Erythroblast (primary cell): ENCODE data around the gene DNASE1L2.
"Not testable (repeated sequence)": the region's sequence is repeated elsewhere in the genome, so short reads cannot be mapped to it uniquely, and the experiment has no call there.

ENCODE experiments used
- DNase-seq, 2 experiments: peaks; one replicate each; lab custom pipeline; 2025; lab: John Stamatoyannopoulos, UW
- GATA1 ChIP-seq: IDR thresholded peaks from 2 replicates; pipeline ENCODE4 v1.6.1; 2011; ENCODE audit warnings: low read depth, mild to moderate bottlenecking, control low read depth, low read length, moderate library complexity
- POLR2A ChIP-seq: IDR thresholded peaks from 2 replicates; pipeline ENCODE4 v1.6.1; 2011; ENCODE audit warnings: mild to moderate bottlenecking, low read length

Gene DNASE1L2

GRCh38 chr16:2196162-2196980 lies 39.9 kb upstream of the DNASE1L2 start, which contains the start of gene CASKIN1:
TSS of gene CASKIN1 (minus strand) at chr16:2196605. CDS start at chr16:2196432, 173 bp downstream.
- TF ChIP-seq GATA1 (no peak), POLR2A (no peak)
- DNase-seq, result no peak

- no peak for TF ChIP-seq POLR2A
- TF ChIP-seq GATA1, result no peak
- no peak for DNase-seq
Measured at GRCh38 chr16:2196981-2197511, 39.2 kb upstream of the DNASE1L2 start.

- no peak for DNase-seq
- TF ChIP-seq GATA1 (no peak), POLR2A (no peak)
Measured at GRCh38 chr16:2197765-2198164, 38.5 kb upstream of the DNASE1L2 start.

GRCh38 chr16:2198283-2198682 lies 38.0 kb upstream of the DNASE1L2 start:
- DNase-seq, result no peak
- TF ChIP-seq POLR2A (no peak), GATA1 (no peak)

DNA sequence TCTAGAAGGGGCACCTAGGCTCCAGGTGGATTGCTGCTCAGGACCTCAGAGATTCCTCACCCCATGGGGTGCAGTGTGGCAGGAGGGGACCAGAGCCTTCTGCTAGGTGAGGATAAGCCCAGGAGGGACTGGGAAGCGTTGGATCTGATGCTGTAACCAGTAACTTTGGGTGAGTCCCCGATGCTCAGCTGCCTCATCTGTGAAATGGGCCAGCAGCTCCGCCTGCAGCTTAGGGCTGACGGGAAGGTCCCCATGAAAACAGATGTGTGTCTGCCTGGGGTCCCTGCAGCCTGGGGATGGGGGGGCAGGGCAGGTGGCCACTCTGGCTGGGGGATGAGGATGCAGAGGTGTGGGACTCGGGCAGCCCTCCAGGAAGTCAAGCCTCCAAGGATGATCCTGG lies 37.1 kb upstream of the DNASE1L2 start:
- DNase-seq, result no peak
- no peak for TF ChIP-seq GATA1
- TF ChIP-seq POLR2A, result no peak

- no peak for DNase-seq
- TF ChIP-seq GATA1 (no peak), POLR2A (no peak)
Measured at GRCh38 chr16:2199621-2200139, 36.6 kb upstream of the DNASE1L2 start.

- TF ChIP-seq POLR2A (no peak), GATA1 (no peak)
- DNase-seq, result no peak
Measured at GRCh38 chr16:2200313-2200712, 35.9 kb upstream of the DNASE1L2 start.

GRCh38 chr16:2203119-2203688 lies 33.0 kb upstream of the DNASE1L2 start:
- not testable (repeated sequence) for DNase-seq

- TF ChIP-seq POLR2A (no peak), GATA1 (no peak)
- DNase-seq, result no peak
Measured at GRCh38 chr16:2204416-2205103, 31.7 kb upstream of the DNASE1L2 start.

- DNase-seq, result peak; percentile 94 to 97
- TF ChIP-seq POLR2A (peak; percentile 87), GATA1 (no peak)
Measured at GRCh38 chr16:2205104-2205966, 30.9 kb upstream of the DNASE1L2 start, which contains the start of gene MLST8. TSS of gene MLST8 (plus strand) at chr16:2205454. CDS start at chr16:2206086, 632 bp downstream.

DNA sequence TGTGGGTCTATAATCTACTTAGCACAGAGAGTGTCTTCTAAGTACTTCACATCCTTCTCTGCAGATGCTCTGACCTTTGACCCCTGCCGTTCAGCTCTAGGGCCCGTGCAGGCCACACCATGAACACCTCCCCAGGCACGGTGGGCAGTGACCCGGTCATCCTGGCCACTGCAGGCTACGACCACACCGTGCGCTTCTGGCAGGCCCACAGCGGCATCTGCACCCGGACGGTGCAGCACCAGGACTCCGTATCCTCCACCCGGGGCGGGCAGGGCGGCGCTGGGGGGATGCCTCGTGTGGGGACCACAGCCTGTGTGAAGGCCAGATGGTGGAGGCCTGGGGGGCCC lies 30.3 kb upstream of the DNASE1L2 start:
- TF ChIP-seq GATA1 (no peak), POLR2A (no peak)
- no peak for DNase-seq

DNA sequence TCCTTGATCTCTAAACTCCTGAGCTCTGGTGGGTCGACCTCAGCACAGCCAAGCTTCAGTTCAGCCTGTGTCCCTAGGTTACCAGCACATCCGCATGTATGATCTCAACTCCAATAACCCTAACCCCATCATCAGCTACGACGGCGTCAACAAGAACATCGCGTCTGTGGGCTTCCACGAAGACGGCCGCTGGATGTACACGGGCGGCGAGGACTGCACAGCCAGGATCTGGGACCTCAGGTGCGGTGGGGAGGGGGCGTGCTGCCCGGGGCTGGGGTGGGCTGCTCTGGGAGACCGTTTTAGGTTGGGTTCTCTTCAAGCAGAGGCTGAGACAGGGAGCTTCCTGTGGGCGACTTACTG lies 29.8 kb upstream of the DNASE1L2 start:
- TF ChIP-seq GATA1 (no peak), POLR2A (no peak)
- no peak for DNase-seq

DNA sequence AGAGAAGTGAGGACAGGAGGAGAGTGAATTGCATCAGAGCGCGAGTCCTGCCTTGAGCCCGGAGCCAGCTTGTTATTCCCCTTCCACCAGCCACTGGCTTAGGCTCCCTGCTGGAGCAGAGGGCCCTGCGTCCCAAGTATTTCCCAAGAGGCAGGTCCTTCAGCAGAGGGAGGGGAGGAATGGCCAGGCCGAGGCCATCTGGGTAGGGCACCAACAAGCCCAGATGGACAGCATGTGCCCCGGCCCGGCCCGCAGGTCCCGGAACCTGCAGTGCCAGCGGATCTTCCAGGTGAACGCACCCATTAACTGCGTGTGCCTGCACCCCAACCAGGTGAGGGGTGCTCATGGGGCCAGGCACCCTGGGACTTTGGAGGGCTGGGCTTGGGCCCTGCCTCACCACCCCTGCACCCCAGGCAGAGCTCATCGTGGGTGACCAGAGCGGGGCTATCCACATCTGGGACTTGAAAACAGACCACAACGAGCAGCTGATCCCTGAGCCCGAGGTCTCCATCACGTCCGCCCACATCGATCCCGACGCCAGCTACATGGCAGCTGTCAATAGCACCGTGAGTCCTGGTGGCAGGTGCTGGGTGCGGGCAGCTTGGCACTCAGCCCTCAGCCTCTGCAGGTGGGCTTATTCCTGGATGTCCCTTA lies 29.3 kb upstream of the DNASE1L2 start:
- TF ChIP-seq GATA1, result no peak
- TF ChIP-seq POLR2A, result no peak

More for the DNA sequence above, 29.3 kb upstream of the DNASE1L2 start:
- DNase-seq, result no peak
